SK-N-SH treated with all-trans-retinoic acid at 6 μM for 48 hours (cell line): Measurements from ENCODE around the gene SCD5.

Source experiments
- ATAC-seq: fragments of 200-7000 bp; cut with Tn5 transposase; 3 replicates; pipeline ENCODE4 v1.9.1; 2020; ENCODE audit warnings: mild to moderate bottlenecking, moderate library complexity
- ARNTL ChIP-seq: fragments of 450-650 bp; formaldehyde crosslinking; IDR thresholded peaks from 2 replicates; pipeline ENCODE4 v1.5.0; 2020; ENCODE audit warnings: low read depth, mild to moderate bottlenecking, moderate library complexity, borderline replicate concordance
- BACH2 ChIP-seq: fragments of 250-450 bp; sonication (Bioruptor Pico); IDR thresholded peaks from 2 replicates; pipeline ENCODE4 v1.9.0; 2021; ENCODE audit warnings: mild to moderate bottlenecking, borderline replicate concordance
- CSDC2 ChIP-seq: fragments of 250-450 bp; sonication (Bioruptor Pico); IDR thresholded peaks from 2 replicates; pipeline ENCODE4 v1.5.0; 2020; ENCODE audit warnings: mild to moderate bottlenecking, moderate library complexity
- ESRRG ChIP-seq: fragments of 250-450 bp; sonication (Bioruptor Pico); IDR thresholded peaks from 2 replicates; pipeline ENCODE4 v1.6.1; 2021; ENCODE audit warnings: mild to moderate bottlenecking
- GLIS3 ChIP-seq: fragments of 250-450 bp; sonication (Bioruptor Pico); IDR thresholded peaks from 2 replicates; pipeline ENCODE4 v1.5.0; 2020; ENCODE audit warnings: mild to moderate bottlenecking, moderate library complexity
- ISL1 ChIP-seq: fragments of 250-450 bp; sonication (Bioruptor Pico); IDR thresholded peaks from 2 replicates; pipeline ENCODE4 v2.1.2; 2022; ENCODE audit warnings: mild to moderate bottlenecking, moderate library complexity
- PATZ1 ChIP-seq: fragments of 250-450 bp; sonication (Bioruptor Pico); IDR thresholded peaks from 2 replicates; pipeline ENCODE4 v1.8.0; 2020; ENCODE audit warnings: mild to moderate bottlenecking, moderate library complexity, borderline replicate concordance
- PPARA ChIP-seq: fragments of 250-450 bp; sonication (Bioruptor Pico); IDR thresholded peaks from 2 replicates; pipeline ENCODE4 v1.5.0; 2020; ENCODE audit warnings: mild to moderate bottlenecking, borderline replicate concordance
- RARB ChIP-seq: fragments of 250-450 bp; sonication (Bioruptor Pico); IDR thresholded peaks from 2 replicates; pipeline ENCODE4 v1.8.0; 2021; ENCODE audit warnings: mild to moderate bottlenecking, moderate library complexity
- TSHZ2 ChIP-seq: fragments of 250-450 bp; sonication (Bioruptor Pico); IDR thresholded peaks from 2 replicates; pipeline ENCODE4 v1.5.0; 2020; ENCODE audit warnings: mild to moderate bottlenecking, moderate library complexity
- ZC3H10 ChIP-seq: fragments of 250-450 bp; sonication (Bioruptor Pico); IDR thresholded peaks from 2 replicates; pipeline ENCODE4 v1.5.1; 2021; ENCODE audit warnings: mild to moderate bottlenecking, moderate library complexity
- ZNF565 ChIP-seq: fragments of 450-650 bp; formaldehyde crosslinking; conservative IDR thresholded peaks from 2 replicates; pipeline ENCODE4 v1.5.0; 2020; ENCODE audit warnings: low read depth, mild to moderate bottlenecking, moderate library complexity
- ZNF70 ChIP-seq: fragments of 450-650 bp; formaldehyde crosslinking; IDR thresholded peaks from 2 replicates; pipeline ENCODE4 v1.5.0; 2020; ENCODE audit warnings: mild to moderate bottlenecking, moderate library complexity
- ZNF8 ChIP-seq: fragments of 450-650 bp; formaldehyde crosslinking; IDR thresholded peaks from 2 replicates; pipeline ENCODE4 v1.5.0; 2020; ENCODE audit warnings: mild to moderate bottlenecking, moderate library complexity
- TF ChIP-seq, protein P1 (sequence below): fragments of 250-450 bp; sonication (Bioruptor Pico); IDR thresholded peaks from 2 replicates; pipeline ENCODE4 v1.8.0; 2021; ENCODE audit warnings: low read depth, mild to moderate bottlenecking, moderate library complexity, borderline replicate concordance
- TF ChIP-seq, protein P2 (sequence below): fragments of 250-450 bp; sonication (Bioruptor Pico); IDR thresholded peaks from 2 replicates; pipeline ENCODE4 v1.5.1; 2021; ENCODE audit warnings: mild to moderate bottlenecking, moderate library complexity
- TF ChIP-seq, protein P3 (sequence below): fragments of 250-450 bp; sonication (Bioruptor Pico); IDR thresholded peaks from 2 replicates; pipeline ENCODE4 v1.5.1; 2020; ENCODE audit warnings: low read depth, mild to moderate bottlenecking, moderate library complexity

The SCD5 gene

DNA sequence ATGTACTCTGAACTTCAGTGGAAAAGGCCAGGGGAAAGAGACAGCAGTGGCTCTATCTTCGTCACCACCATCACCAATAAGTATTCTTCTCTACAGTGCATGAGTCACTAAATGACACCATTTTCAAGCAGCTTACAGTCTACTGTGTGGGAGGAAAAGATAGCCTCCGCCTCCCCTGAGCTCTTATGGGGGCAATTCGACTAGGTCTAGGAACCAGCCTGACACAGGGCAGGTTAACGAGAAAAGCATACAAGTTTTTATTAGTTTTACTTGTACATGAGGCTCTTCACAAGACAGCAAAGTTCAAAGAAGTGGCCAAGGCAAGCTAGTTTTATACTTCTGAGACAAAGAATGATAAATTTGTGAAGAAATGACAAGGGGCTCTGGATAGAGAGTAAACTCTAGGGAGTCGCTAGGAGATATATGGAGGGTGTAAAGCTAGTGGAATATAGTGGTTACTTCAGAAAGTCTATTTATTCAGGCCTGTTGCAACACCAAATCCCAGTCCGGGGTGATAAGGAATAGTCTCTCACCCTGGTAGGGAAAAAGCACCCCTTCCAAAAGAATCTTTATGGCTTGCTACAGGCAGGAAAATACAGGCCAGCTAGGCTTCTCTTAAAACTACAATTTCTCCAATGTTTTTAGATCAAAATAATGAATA is 49.7 kb downstream of the SCD5 start:
- no peak for ATAC-seq
- no peak for TF ChIP-seq TSHZ2 (CRISPR knock-in tag)
- no peak for TF ChIP-seq GLIS3 (CRISPR knock-in tag)
- TF ChIP-seq, protein P1, sequence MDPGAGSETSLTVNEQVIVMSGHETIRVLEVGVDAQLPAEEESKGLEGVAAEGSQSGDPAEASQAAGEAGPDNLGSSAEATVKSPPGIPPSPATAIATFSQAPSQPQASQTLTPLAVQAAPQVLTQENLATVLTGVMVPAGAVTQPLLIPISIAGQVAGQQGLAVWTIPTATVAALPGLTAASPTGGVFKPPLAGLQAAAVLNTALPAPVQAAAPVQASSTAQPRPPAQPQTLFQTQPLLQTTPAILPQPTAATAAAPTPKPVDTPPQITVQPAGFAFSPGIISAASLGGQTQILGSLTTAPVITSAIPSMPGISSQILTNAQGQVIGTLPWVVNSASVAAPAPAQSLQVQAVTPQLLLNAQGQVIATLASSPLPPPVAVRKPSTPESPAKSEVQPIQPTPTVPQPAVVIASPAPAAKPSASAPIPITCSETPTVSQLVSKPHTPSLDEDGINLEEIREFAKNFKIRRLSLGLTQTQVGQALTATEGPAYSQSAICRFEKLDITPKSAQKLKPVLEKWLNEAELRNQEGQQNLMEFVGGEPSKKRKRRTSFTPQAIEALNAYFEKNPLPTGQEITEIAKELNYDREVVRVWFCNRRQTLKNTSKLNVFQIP (CRISPR knock-in tag) = no peak
- no peak for TF ChIP-seq ESRRG (CRISPR knock-in tag)
- TF ChIP-seq CSDC2 (CRISPR knock-in tag) = no peak
- TF ChIP-seq RARB = no peak
- TF ChIP-seq, protein P2, sequence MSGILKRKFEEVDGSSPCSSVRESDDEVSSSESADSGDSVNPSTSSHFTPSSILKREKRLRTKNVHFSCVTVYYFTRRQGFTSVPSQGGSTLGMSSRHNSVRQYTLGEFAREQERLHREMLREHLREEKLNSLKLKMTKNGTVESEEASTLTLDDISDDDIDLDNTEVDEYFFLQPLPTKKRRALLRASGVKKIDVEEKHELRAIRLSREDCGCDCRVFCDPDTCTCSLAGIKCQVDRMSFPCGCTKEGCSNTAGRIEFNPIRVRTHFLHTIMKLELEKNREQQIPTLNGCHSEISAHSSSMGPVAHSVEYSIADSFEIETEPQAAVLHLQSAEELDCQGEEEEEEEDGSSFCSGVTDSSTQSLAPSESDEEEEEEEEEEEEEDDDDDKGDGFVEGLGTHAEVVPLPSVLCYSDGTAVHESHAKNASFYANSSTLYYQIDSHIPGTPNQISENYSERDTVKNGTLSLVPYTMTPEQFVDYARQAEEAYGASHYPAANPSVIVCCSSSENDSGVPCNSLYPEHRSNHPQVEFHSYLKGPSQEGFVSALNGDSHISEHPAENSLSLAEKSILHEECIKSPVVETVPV = no peak
- TF ChIP-seq ZNF565 = no peak
- no peak for TF ChIP-seq PPARA (CRISPR knock-in tag)
- TF ChIP-seq ZC3H10 (CRISPR knock-in tag) = no peak
- no peak for TF ChIP-seq BACH2 (CRISPR knock-in tag)
- TF ChIP-seq, all 23 proteins: peak for 0

DNA sequence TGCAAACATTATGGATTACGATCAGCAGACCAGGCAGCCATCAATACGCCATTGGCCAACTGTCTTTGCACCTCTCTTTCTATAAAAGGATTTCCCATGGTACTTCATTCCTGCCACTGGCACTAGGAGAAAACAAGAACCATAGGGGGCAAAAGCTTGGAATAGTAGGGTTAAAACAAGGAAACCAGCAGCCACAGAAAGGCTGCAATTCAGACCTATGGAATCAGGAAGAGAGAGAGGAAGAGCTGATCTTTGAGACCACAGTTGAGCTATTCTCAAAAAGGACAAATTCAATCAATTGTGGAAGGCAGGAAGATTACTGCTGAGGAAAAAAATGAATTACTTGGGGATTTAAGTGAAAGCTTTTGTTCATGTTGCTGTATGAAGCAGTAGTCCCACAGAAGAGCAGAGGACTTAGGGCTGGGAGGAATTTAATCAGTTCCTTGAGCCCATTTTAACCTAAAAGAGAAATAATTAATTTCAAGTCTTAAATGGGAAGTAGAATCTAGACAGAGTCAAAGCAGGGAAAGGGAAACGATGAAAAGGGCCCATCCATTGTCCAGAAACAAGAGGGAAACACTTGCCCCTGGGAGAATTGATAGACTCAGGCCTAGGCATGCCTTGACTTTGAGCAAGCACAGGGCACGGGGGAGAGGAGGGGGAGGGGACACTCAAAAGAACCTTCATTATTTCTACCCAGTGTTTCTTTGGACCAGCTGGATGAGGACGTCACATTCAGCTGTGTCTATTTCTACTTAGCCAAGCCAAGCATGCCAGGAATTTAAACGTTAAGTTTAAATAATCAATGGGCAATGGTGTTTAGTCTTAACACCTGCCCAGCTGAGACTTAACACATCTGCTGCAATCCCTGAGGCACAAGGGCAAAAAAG is 50.7 kb downstream of the SCD5 start:
- TF ChIP-seq RARB (no peak), ESRRG (CRISPR knock-in tag) (no peak), ARNTL (CRISPR knock-in tag) (no peak), PATZ1 (CRISPR knock-in tag) (no peak), TSHZ2 (CRISPR knock-in tag) (no peak), ISL1 (CRISPR knock-in tag) (no peak), BACH2 (CRISPR knock-in tag) (no peak), ZNF8 (CRISPR knock-in tag) (no peak), ZC3H10 (CRISPR knock-in tag) (no peak), GLIS3 (CRISPR knock-in tag) (no peak), ZNF70 (CRISPR knock-in tag) (no peak)
- TF ChIP-seq, protein P3, sequence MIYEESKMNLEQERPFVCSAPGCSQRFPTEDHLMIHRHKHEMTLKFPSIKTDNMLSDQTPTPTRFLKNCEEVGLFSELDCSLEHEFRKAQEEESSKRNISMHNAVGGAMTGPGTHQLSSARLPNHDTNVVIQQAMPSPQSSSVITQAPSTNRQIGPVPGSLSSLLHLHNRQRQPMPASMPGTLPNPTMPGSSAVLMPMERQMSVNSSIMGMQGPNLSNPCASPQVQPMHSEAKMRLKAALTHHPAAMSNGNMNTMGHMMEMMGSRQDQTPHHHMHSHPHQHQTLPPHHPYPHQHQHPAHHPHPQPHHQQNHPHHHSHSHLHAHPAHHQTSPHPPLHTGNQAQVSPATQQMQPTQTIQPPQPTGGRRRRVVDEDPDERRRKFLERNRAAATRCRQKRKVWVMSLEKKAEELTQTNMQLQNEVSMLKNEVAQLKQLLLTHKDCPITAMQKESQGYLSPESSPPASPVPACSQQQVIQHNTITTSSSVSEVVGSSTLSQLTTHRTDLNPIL = no peak
- ATAC-seq = no peak
